Thoracic aorta (tissue), 2 donors: ENCODE measurements around the gene INPP4A. TPM values are rescaled to one million over a fixed set of nuclear protein-coding genes. Genes with fewer than 3 reads are reported as not detected.

Experiments
- ATAC-seq: fragments of 150-250 bp; one replicate; pipeline ENCODE4 v1.8.0; 2017; ENCODE audit warnings: low read depth; ENCODE audit not compliant: insufficient number of reproducible peaks, low FRiP score
- DNase-seq: peaks from one replicate; pipeline ENCODE4 v3.0.0-alpha.2; 2020; ENCODE audit warnings: low spot score
- H3K27ac ChIP-seq, 2 donors: fragments of 200-600 bp; sonication (generic); 1 replicate in 1 of 2; 2 replicates in 1 of 2; pipeline ENCODE4 v1.5.1; 2016; ENCODE audit warnings: mild to moderate bottlenecking in 2 of 2, moderate library complexity in 2 of 2
- H3K27me3 ChIP-seq: fragments of 200-600 bp; sonication (generic); replicated peaks from 2 replicates; pipeline ENCODE4 v1.6.0; 2016; ENCODE audit warnings: mild to moderate bottlenecking; ENCODE audit not compliant: insufficient read depth
- H3K36me3 ChIP-seq: fragments of 200-600 bp; sonication (generic); one replicate; pipeline ENCODE4 v1.5.1; 2016
- H3K4me1 ChIP-seq, 2 donors: fragments of 200-600 bp; sonication (generic); 1 replicate in 1 of 2; 2 replicates in 1 of 2; pipeline versions ENCODE4 v1.5.1 to v1.6.0; 2016; ENCODE audit warnings: low read depth in 2 of 2, mild to moderate bottlenecking in 1 of 2; ENCODE audit not compliant: control insufficient read depth in 1 of 2
- H3K4me3 ChIP-seq: fragments of 200-600 bp; sonication (generic); 2 replicates; pipeline ENCODE4 v1.5.1; 2016; ENCODE audit warnings: mild to moderate bottlenecking
- H3K9me3 ChIP-seq: fragments of 200-600 bp; sonication (generic); 2 replicates; pipeline ENCODE4 v1.5.1; 2016
- total RNA-seq, 2 donors: library from RNA; depleted of rRNA; stranded (reverse); fragments of >200 nt; gene quantifications; one replicate each; pipeline versions ENCODE4 v1.1.0 to v1.2.3, GENCODE V29; 2016
- TF ChIP-seq, protein P1 (sequence below): fragments of 200-600 bp; sonication (generic); IDR thresholded peaks from one replicate; pipeline ENCODE4 v1.5.1; 2019; ENCODE audit warnings: antibody characterized with exemption

Gene INPP4A
- total RNA-seq, 2 donors from 2014 or later: 29.4 to 40.6 TPM

DNA sequence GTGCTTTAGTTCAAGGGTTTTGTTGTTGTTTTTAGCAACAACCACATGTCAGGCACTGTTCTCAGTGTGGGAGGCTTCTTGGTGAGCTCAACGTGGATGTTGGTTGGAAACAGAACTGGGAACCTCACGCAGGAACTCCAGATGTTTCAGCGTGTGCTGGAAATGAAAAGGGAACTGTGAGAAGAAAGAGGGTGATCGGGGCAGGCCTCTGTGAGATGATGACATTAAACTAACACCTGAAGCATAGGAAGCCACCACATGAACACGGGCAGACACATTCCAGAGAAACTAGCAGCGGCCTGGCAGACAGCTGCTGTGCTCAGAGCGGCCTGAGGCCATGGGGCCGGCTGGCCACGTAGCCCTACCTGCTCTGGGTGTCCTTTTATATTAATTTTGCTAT is 97.2 kb downstream of the INPP4A start:
- H3K9me3 ChIP-seq: no peaks in the 10 kb centered on the region
- H3K27ac ChIP-seq: no peak overlapping the region
- no peaks in the 10 kb centered on the region for H3K27me3 ChIP-seq
- no peak for DNase-seq
- peaks cover 39% of the 10 kb centered on the region for H3K36me3 ChIP-seq
- no peaks in the 10 kb centered on the region for H3K4me1 ChIP-seq
- no peak overlapping the region for H3K4me3 ChIP-seq
- ATAC-seq: no peak
- TF ChIP-seq, protein P1, sequence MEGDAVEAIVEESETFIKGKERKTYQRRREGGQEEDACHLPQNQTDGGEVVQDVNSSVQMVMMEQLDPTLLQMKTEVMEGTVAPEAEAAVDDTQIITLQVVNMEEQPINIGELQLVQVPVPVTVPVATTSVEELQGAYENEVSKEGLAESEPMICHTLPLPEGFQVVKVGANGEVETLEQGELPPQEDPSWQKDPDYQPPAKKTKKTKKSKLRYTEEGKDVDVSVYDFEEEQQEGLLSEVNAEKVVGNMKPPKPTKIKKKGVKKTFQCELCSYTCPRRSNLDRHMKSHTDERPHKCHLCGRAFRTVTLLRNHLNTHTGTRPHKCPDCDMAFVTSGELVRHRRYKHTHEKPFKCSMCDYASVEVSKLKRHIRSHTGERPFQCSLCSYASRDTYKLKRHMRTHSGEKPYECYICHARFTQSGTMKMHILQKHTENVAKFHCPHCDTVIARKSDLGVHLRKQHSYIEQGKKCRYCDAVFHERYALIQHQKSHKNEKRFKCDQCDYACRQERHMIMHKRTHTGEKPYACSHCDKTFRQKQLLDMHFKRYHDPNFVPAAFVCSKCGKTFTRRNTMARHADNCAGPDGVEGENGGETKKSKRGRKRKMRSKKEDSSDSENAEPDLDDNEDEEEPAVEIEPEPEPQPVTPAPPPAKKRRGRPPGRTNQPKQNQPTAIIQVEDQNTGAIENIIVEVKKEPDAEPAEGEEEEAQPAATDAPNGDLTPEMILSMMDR: no peak

DNA sequence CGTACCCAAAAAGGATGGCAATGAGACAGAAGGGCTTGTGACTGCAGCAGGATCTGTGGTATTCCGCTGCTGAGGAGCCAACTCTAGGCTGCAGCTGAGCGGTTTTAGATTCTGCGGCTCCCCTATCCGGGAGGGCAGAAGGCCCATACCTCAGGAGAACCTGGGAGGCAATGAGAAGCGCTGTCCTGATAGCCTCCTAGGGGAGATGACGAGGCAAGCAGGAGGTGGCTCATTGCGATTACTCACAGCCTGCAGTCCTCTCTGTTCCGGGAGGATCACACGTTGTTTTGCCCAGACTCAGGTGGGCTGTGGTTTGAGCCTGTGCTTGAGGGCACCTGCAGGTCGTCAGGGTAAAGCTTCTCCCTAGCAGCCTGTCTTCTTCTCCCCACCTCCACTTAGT is 98.6 kb downstream of the INPP4A start:
- Histone ChIP-seq H3K27me3 (no peaks in the 10 kb centered on the region), H3K4me3 (no peak overlapping the region), H3K27ac (no peak overlapping the region), H3K4me1 (no peaks in the 10 kb centered on the region), H3K36me3 (peaks cover 46% of the 10 kb centered on the region), H3K9me3 (no peaks in the 10 kb centered on the region)
- DNase-seq (no peak), ATAC-seq (no peak)
- TF ChIP-seq, protein P1: no peak

DNA sequence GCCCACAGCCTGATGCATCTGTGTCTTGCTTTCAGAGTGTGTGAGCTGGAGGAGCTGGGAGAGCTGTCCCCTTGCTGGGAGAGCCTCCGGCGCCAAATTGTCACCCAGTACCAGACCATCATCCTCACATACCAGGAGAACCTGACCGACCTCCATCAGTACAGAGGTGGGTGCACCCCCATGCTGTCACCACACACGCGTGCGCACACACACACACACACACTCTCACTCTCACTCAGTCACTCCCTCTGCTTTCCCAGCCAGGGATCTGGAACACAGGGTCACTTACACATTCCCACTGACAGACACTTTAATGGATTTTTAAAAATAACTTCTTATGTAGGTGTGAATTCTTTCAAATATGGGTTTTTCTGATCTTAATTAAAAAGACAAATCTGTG is 99.2 kb downstream of the INPP4A start:
- peaks cover 46% of the 10 kb centered on the region for H3K36me3 ChIP-seq
- ATAC-seq: no peak

GRCh38 chr2:98545591-98545990 is 100.9 kb downstream of the INPP4A start:
- no peak for ATAC-seq
- no peaks in the 10 kb centered on the region for H3K4me1 ChIP-seq
- H3K9me3 ChIP-seq: no peaks in the 10 kb centered on the region
- DNase-seq: no peak
- no peak overlapping the region for H3K27ac ChIP-seq
- H3K27me3 ChIP-seq: no peaks in the 10 kb centered on the region
- H3K36me3 ChIP-seq: peaks cover 33% of the 10 kb centered on the region
- TF ChIP-seq, protein P1: no peak
- no peak overlapping the region for H3K4me3 ChIP-seq

More for the DNA sequence above, 99.2 kb downstream of the INPP4A start:
- no peak overlapping the region for H3K4me3 ChIP-seq
- H3K9me3 ChIP-seq: no peaks in the 10 kb centered on the region
- DNase-seq: no peak
- TF ChIP-seq, protein P1: no peak
- H3K4me1 ChIP-seq: no peaks in the 10 kb centered on the region
- no peaks in the 10 kb centered on the region for H3K27me3 ChIP-seq
- no peak overlapping the region for H3K27ac ChIP-seq

- no peaks in the 10 kb centered on the region for H3K9me3 ChIP-seq
- H3K27ac ChIP-seq: no peak overlapping the region
- H3K4me1 ChIP-seq: no peaks in the 10 kb centered on the region
- H3K36me3 ChIP-seq: peaks cover 33% of the 10 kb centered on the region
- no peak overlapping the region for H3K4me3 ChIP-seq
- H3K27me3 ChIP-seq: no peaks in the 10 kb centered on the region
- ATAC-seq (no peak), DNase-seq (no peak)
- TF ChIP-seq, protein P1: no peak
Measured at GRCh38 chr2:98546186-98546585, 101.5 kb downstream of the INPP4A start.
